GM10266 (cell line): Measurements from ENCODE around the gene SYPL1.

Source experiments
- DNase-seq: peaks from one replicate; pipeline ENCODE4 v3.0.0; 2012; ENCODE audit errors: extremely low spot score
- CTCF ChIP-seq: IDR thresholded peaks from 2 replicates; pipeline ENCODE4 v1.5.1; 2012; ENCODE audit warnings: mild to moderate bottlenecking, low read depth; ENCODE audit not compliant: control insufficient read depth, insufficient read depth; ENCODE audit errors: missing control alignments

Gene SYPL1

GRCh38 chr7:106112972-106113421, 885 bp upstream of the SYPL1 start:
- DNase-seq = no peak
- no peak for TF ChIP-seq CTCF

- no peak for TF ChIP-seq CTCF
- peak; percentile 51 for DNase-seq
Measured at GRCh38 chr7:106111655-106112117, 426 bp downstream of the SYPL1 start.

GRCh38 chr7:106110885-106111654, 1.0 kb downstream of the SYPL1 start:
- no peak for TF ChIP-seq CTCF
- DNase-seq = peak; percentile 14

- no peak for DNase-seq
- no peak for TF ChIP-seq CTCF
Measured at GRCh38 chr7:106110238-106110560, 1.9 kb downstream of the SYPL1 start.

GRCh38 chr7:106109521-106110237, 2.4 kb downstream of the SYPL1 start:
- no peak for TF ChIP-seq CTCF
- no peak for DNase-seq

- no peak for TF ChIP-seq CTCF
Measured at GRCh38 chr7:106108991-106109390, 3.1 kb downstream of the SYPL1 start.

GRCh38 chr7:106104721-106105260, 7.3 kb downstream of the SYPL1 start:
- no peak for DNase-seq
- TF ChIP-seq CTCF = no peak

More at GRCh38 chr7:106108991-106109390, 3.1 kb downstream of the SYPL1 start:
- peak; percentile 30 for DNase-seq
